ENCODE measurements around the gene AQP11. TPM values are rescaled to one million over a fixed set of nuclear protein-coding genes. Genes with fewer than 3 reads are reported as not detected.

AQP11 gene
- total RNA-seq, 1 experiment from 2014 or later: 12.7 TPM

GRCh38 chr11:77602381-77603088, 12.8 kb downstream of the AQP11 start:
- Histone ChIP-seq H3K27me3 (replicated peaks; ENCODE audit: control insufficient read depth, insufficient read depth, low read length) (no peaks in the 10 kb centered on the region), H3K36me3 (ENCODE audit: control insufficient read depth, insufficient read depth, low read length) (peaks cover 3% of the 10 kb centered on the region), H3K4me3 (ENCODE audit: low read depth, low read length) (no peak overlapping the region), H3K9me3 (0 out of 2 replicates have a peak, but pooled peaks cover 2% of the 10 kb centered on the region), H3K4me1 (peaks cover 20% of the 10 kb centered on the region)
- H3K27ac Mint-ChIP-seq (ENCODE audit: unreplicated experiment): no peak overlapping the region
- POLR2A ChIA-PET: interaction anchor here (0.6 to 1.6 kb wide), 3 partner anchors 12 to 809 kb away, joined by 4 to 7 read pairs (median 6); partner anchors contain the start of gene AQP11
- no TSS peak for BruUV-seq (replicated peaks)
- TF ChIP-seq, protein P1, sequence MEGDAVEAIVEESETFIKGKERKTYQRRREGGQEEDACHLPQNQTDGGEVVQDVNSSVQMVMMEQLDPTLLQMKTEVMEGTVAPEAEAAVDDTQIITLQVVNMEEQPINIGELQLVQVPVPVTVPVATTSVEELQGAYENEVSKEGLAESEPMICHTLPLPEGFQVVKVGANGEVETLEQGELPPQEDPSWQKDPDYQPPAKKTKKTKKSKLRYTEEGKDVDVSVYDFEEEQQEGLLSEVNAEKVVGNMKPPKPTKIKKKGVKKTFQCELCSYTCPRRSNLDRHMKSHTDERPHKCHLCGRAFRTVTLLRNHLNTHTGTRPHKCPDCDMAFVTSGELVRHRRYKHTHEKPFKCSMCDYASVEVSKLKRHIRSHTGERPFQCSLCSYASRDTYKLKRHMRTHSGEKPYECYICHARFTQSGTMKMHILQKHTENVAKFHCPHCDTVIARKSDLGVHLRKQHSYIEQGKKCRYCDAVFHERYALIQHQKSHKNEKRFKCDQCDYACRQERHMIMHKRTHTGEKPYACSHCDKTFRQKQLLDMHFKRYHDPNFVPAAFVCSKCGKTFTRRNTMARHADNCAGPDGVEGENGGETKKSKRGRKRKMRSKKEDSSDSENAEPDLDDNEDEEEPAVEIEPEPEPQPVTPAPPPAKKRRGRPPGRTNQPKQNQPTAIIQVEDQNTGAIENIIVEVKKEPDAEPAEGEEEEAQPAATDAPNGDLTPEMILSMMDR (IDR thresholded peaks at IDR 0.05; ENCODE audit: insufficient read depth in 1 of 2, low read depth in 1 of 2, low read length in 1 of 2, severe bottlenecking in 1 of 2, unreplicated experiment in 1 of 2): no peak
- peaks cover 27% of the 10 kb centered on the region for H3K36me3 Mint-ChIP-seq (ENCODE audit: insufficient read depth, unreplicated experiment)
- H3K9me3 Mint-ChIP-seq (ENCODE audit: unreplicated experiment): no peaks in the 10 kb centered on the region
- H3K4me1 Mint-ChIP-seq (ENCODE audit: low read depth, unreplicated experiment): peaks cover 19% of the 10 kb centered on the region
- no peak for DNase-seq
- H3K4me3 Mint-ChIP-seq (ENCODE audit: unreplicated experiment): no peak overlapping the region
- CTCF ChIA-PET: interaction anchor here (0.7 to 0.9 kb wide), 3 partner anchors 13 to 17 kb away, joined by 3 read pairs; partner anchors contain the start of gene AQP11
- no peaks in the 10 kb centered on the region for H3K27me3 Mint-ChIP-seq (ENCODE audit: insufficient read depth, unreplicated experiment)
- intact Hi-C loops (cut with micrococcal nuclease; ENCODE audit: unreplicated experiment): loop anchor here (1.0 kb wide), 1 partner anchor 13 kb away; the partner anchor contains the start of gene AQP11

GRCh38 chr11:77604281-77604680, 14.5 kb downstream of the AQP11 start:
- BruUV-seq (replicated peaks): no TSS peak
- Mint-ChIP-seq H3K36me3 (ENCODE audit: insufficient read depth, unreplicated experiment) (peaks cover 40% of the 10 kb centered on the region), H3K9me3 (ENCODE audit: unreplicated experiment) (no peaks in the 10 kb centered on the region), H3K27me3 (ENCODE audit: insufficient read depth, unreplicated experiment) (no peaks in the 10 kb centered on the region), H3K4me3 (ENCODE audit: unreplicated experiment) (no peak overlapping the region), H3K4me1 (ENCODE audit: low read depth, unreplicated experiment) (peaks cover 13% of the 10 kb centered on the region), H3K27ac (ENCODE audit: unreplicated experiment) (no peak overlapping the region)
- ChIA-PET POLR2A (interaction anchor here (0.7 kb wide), 1 partner anchor 402 kb away, joined by 5 read pairs; no protein-coding TSS in a partner anchor), CTCF (interaction anchor here (0.6 kb wide), 2 partner anchors 26 to 205 kb away, joined by 3 to 4 read pairs; no protein-coding TSS in a partner anchor)
- peaks cover 20% of the 10 kb centered on the region for H3K4me1 ChIP-seq
- H3K4me3 ChIP-seq (ENCODE audit: low read depth, low read length): no peak overlapping the region
- DNase-seq: no peak
- 0 out of 2 replicates have a peak, but pooled peaks cover 2% of the 10 kb centered on the region for H3K9me3 ChIP-seq
- TF ChIP-seq, protein P1 (IDR thresholded peaks at IDR 0.05; ENCODE audit: insufficient read depth in 1 of 2, low read depth in 1 of 2, low read length in 1 of 2, severe bottlenecking in 1 of 2, unreplicated experiment in 1 of 2): no peak
- no peaks in the 10 kb centered on the region for H3K27me3 ChIP-seq (replicated peaks; ENCODE audit: control insufficient read depth, insufficient read depth, low read length)
- peaks cover 3% of the 10 kb centered on the region for H3K36me3 ChIP-seq (ENCODE audit: control insufficient read depth, insufficient read depth, low read length)
- intact Hi-C loops (cut with micrococcal nuclease; ENCODE audit: unreplicated experiment): no loop called here

- peaks cover 62% of the 10 kb centered on the region for H3K36me3 Mint-ChIP-seq (ENCODE audit: insufficient read depth, unreplicated experiment)
- H3K4me3 Mint-ChIP-seq (ENCODE audit: unreplicated experiment): no peak overlapping the region
- intact Hi-C loops (cut with micrococcal nuclease; ENCODE audit: unreplicated experiment): no loop called here
- TF ChIP-seq, protein P1 (IDR thresholded peaks at IDR 0.05; ENCODE audit: insufficient read depth in 1 of 2, low read depth in 1 of 2, low read length in 1 of 2, severe bottlenecking in 1 of 2, unreplicated experiment in 1 of 2): no peak
- Histone ChIP-seq H3K4me1 (no peaks in the 10 kb centered on the region), H3K9me3 (no peaks in the 10 kb centered on the region), H3K27me3 (replicated peaks; ENCODE audit: control insufficient read depth, insufficient read depth, low read length) (no peaks in the 10 kb centered on the region), H3K36me3 (ENCODE audit: control insufficient read depth, insufficient read depth, low read length) (peaks cover 3% of the 10 kb centered on the region), H3K4me3 (ENCODE audit: low read depth, low read length) (no peak overlapping the region)
- BruUV-seq (replicated peaks): no TSS peak
- H3K4me1 Mint-ChIP-seq (ENCODE audit: low read depth, unreplicated experiment): no peaks in the 10 kb centered on the region
- ChIA-PET CTCF (no interaction called here), POLR2A (no interaction called here)
- no peak overlapping the region for H3K27ac Mint-ChIP-seq (ENCODE audit: unreplicated experiment)
- no peak for DNase-seq
- no peaks in the 10 kb centered on the region for H3K9me3 Mint-ChIP-seq (ENCODE audit: unreplicated experiment)
- no peaks in the 10 kb centered on the region for H3K27me3 Mint-ChIP-seq (ENCODE audit: insufficient read depth, unreplicated experiment)
Observed at GRCh38 chr11:77609234-77609633, 19.5 kb downstream of the AQP11 start.

Data from Caco-2 (cell line).